Ovary (tissue), 9 donors: ENCODE results near the gene CPA1. TPM values are rescaled to one million over a fixed set of nuclear protein-coding genes. Genes with fewer than 3 reads are reported as not detected.

Experiments
- DNase-seq, 5 donors: peaks; one replicate each; pipeline ENCODE4 v3.0.0-alpha.2; 2019 to 2020
- H3K27ac ChIP-seq, 2 donors: fragments of 200-600 bp; one replicate each; pipeline versions ENCODE4 v1.5.1 to v1.8.0; 2019 to 2022
- H3K27me3 ChIP-seq: fragments of 200-600 bp; one replicate; pipeline ENCODE4 v1.8.0; 2022
- H3K36me3 ChIP-seq: fragments of 200-600 bp; sonication (generic); one replicate; pipeline ENCODE4 v1.5.1; 2019
- H3K4me1 ChIP-seq: one replicate; pipeline ENCODE4 v1.8.1; 2013; ENCODE audit warnings: mild to moderate bottlenecking, moderate library complexity; ENCODE audit not compliant: insufficient read depth
- H3K4me3 ChIP-seq: fragments of 200-600 bp; sonication (generic); one replicate; pipeline ENCODE4 v1.5.1; 2017
- H3K9me3 ChIP-seq, 2 donors: fragments of 200-600 bp in 1 of 2; sonication (generic) in 1 of 2; one replicate each; pipeline versions ENCODE4 v1.5.1 to v1.8.1; 2013 to 2019; ENCODE audit warnings: mild to moderate bottlenecking in 1 of 2, moderate library complexity in 1 of 2
- CTCF ChIP-seq, 3 donors: fragments of 450-650 bp in 2 of 3; fragments of 200-600 bp in 1 of 3; IDR thresholded peaks; one replicate each; pipeline versions ENCODE4 v1.5.1 to v1.8.0; 2016 to 2022; ENCODE audit warnings: antibody characterized with exemption in 3 of 3, mild to moderate bottlenecking in 1 of 3
- EP300 ChIP-seq: sonication (generic); formaldehyde crosslinking; IDR thresholded peaks from one replicate; pipeline ENCODE4 v1.6.1; 2017; ENCODE audit warnings: antibody characterized with exemption
- POLR2A ChIP-seq: fragments of 450-650 bp; IDR thresholded peaks from one replicate; pipeline ENCODE4 v1.6.1; 2017; ENCODE audit warnings: antibody characterized with exemption, mild to moderate bottlenecking, moderate library complexity
- WGBS, 3 donors: extraction: QIAGEN DNeasy Blood & Tissue Kit in 1 of 3; methylation state at CpG; one replicate each; pipeline versions ENCODE4 v1.1.5 to v1.1.7; 2013 to 2017; 5-methylcytosine and 5-hydroxymethylcytosine counted together
- intact Hi-C, 4 donors: fragments of 100-400 bp; cut with DNase I; formaldehyde crosslinking; loops; one replicate each; pipeline versions ENCODE4 v1.11.0 to v1.15.1; 2022 to 2023
- polyA plus RNA-seq, 2 donors: library from polyadenylated mRNA; stranded (reverse); fragments of 200-250 nt in 1 of 2; fragments of 350-450 nt in 1 of 2; fragmentation: Illumina TruSeq in 1 of 2; extraction: RNeasy Lipid Tissue Mini Kit (QIAGEN cat#74804) in 1 of 2; gene quantifications; one replicate each; pipeline ENCODE4 v1.2.3, GENCODE V29; 2013 to 2014
- total RNA-seq, 7 donors: library from RNA; depleted of rRNA in 2 of 7; stranded (reverse); fragments of >200 nt in 2 of 7; fragmentation: NEBNext Ultra II Directional in 3 of 7; extraction: Animal tissue kit (Norgen Biotek cat#: 25700) in 3 of 7; gene quantifications; one replicate each; pipeline versions ENCODE4 v1.1.0 to v1.2.4, GENCODE V29; 2016 to 2023
- donor health status: DM: no; HTN: no; CAD: no; lungs with moderate emphysema.
- donor health status: DM: no; HTN: no; CAD: no.
- donor health status: Bipolar disorder and iron deficiency.
- donor health status: DM: yes; HTN: yes; CAD: no.
- donor health status: DM: no; HTN: no; CAD: no.
- donor health status: DM: yes; HTN: yes; CAD: no.

Gene CPA1
- total and polyA plus RNA-seq, 9 donors, result 0.31 to 32.4 (median 1.9) TPM; not detected in 2

- H3K4me3 ChIP-seq, result no peak overlapping the region
- H3K27me3 ChIP-seq, result no peaks in the 10 kb centered on the region
- 16 to 32% (median 24%) methylated on average over 10 of the region's 10 CpGs for WGBS, 3 donors
- peaks cover 37% of the 10 kb centered on the region for H3K4me1 ChIP-seq
- TF ChIP-seq POLR2A (no peak), EP300 (no peak), CTCF (IDR thresholded peaks at IDR 0.05) (no peak)
- H3K36me3 ChIP-seq, result no peaks in the 10 kb centered on the region
- H3K27ac ChIP-seq, result peak overlapping the region; percentile 25 to 75
- peak; percentile 62 to 84 (median 70) for DNase-seq
- no peaks in the 10 kb centered on the region for H3K9me3 ChIP-seq
- intact Hi-C loops, result no loop called here
These were observed 11.1 kb upstream of the CPA1 start for GRCh38 chr7:130369110-130369711.

GRCh38 chr7:130369831-130370550, 10.3 kb upstream of the CPA1 start:
- no peak for DNase-seq
- H3K27me3 ChIP-seq, result no peaks in the 10 kb centered on the region
- no peaks in the 10 kb centered on the region for H3K36me3 ChIP-seq
- H3K4me3 ChIP-seq, result no peak overlapping the region
- peak overlapping the region in 1 of 2 donors; percentile 66 for H3K27ac ChIP-seq
- intact Hi-C loops, result no loop called here
- H3K9me3 ChIP-seq, result no peaks in the 10 kb centered on the region
- WGBS, 3 donors, result 33 to 54% (median 44%) methylated on average over 3 of the region's 3 CpGs
- TF ChIP-seq POLR2A (no peak), EP300 (no peak), CTCF (IDR thresholded peaks at IDR 0.05) (no peak)
- H3K4me1 ChIP-seq, result peaks cover 41% of the 10 kb centered on the region

GRCh38 chr7:130371046-130371445, 9.2 kb upstream of the CPA1 start:
- H3K27me3 ChIP-seq, result no peaks in the 10 kb centered on the region
- H3K36me3 ChIP-seq, result no peaks in the 10 kb centered on the region
- no peak overlapping the region for H3K4me3 ChIP-seq
- TF ChIP-seq EP300 (no peak), POLR2A (no peak), CTCF (IDR thresholded peaks at IDR 0.05) (no peak)
- peak in 3 of 5 donors; percentile 65 to 71 (median 67) for DNase-seq
- H3K27ac ChIP-seq, result peak overlapping the region in 1 of 2 donors; percentile 66
- peaks cover 36% of the 10 kb centered on the region for H3K4me1 ChIP-seq
- 69 to 73% (median 71%) methylated on average over 3 of the region's 3 CpGs for WGBS, 3 donors
- no peaks in the 10 kb centered on the region for H3K9me3 ChIP-seq
- intact Hi-C loops, result no loop called here

- no peaks in the 10 kb centered on the region for H3K27me3 ChIP-seq
- DNase-seq, result peak in 1 of 5 donors; percentile 12
- WGBS, 3 donors, result 81 to 83% (median 81%) methylated on average over 11 of the region's 11 CpGs
- intact Hi-C loops, result no loop called here
- H3K36me3 ChIP-seq, result no peaks in the 10 kb centered on the region
- H3K27ac ChIP-seq, result peak overlapping the region; percentile 1 to 95
- H3K4me1 ChIP-seq, result peaks cover 36% of the 10 kb centered on the region
- H3K9me3 ChIP-seq, result no peaks in the 10 kb centered on the region
- H3K4me3 ChIP-seq, result no peak overlapping the region
- TF ChIP-seq POLR2A (no peak), EP300 (no peak), CTCF (IDR thresholded peaks at IDR 0.05) (no peak)
These were observed 7.7 kb upstream of the CPA1 start for GRCh38 chr7:130372402-130373165.
